B cell (primary cell): Measurements from ENCODE around the gene GRM8. TPM values are rescaled to one million over a fixed set of nuclear protein-coding genes. Genes with fewer than 3 reads are reported as not detected.

Source experiments
- ATAC-seq: fragments of 200-7000 bp; cut with Tn5 transposase; one replicate; pipeline ENCODE4 v1.10.0; 2021; ENCODE audit warnings: low read depth, mild to moderate bottlenecking, moderate number of reproducible peaks, moderate library complexity
- CTCF ChIA-PET: fragments of 350-600 bp; sonication (Branson Sonifier 250); formaldehyde crosslinking; loops from one replicate; lab custom pipeline; 2021; ENCODE audit warnings: antibody characterized with exemption, inconsistent platforms; lab: Charles Lee
- POLR2A ChIA-PET: fragments of 350-600 bp; sonication (Branson Sonifier 250); formaldehyde crosslinking; loops from one replicate; lab custom pipeline; 2021; ENCODE audit warnings: antibody characterized with exemption; lab: Charles Lee
- DNase-seq: peaks from one replicate; pipeline ENCODE4 v3.0.0; 2013
- H2AFZ ChIP-seq: 2 replicates; pipeline ENCODE4 v1.6.1; 2012; ENCODE audit warnings: mild to moderate bottlenecking, low read depth, low read length; ENCODE audit not compliant: insufficient read depth, poor library complexity, severe bottlenecking
- H3K27ac ChIP-seq, 2 donors: 1 replicate in 1 of 2; 2 replicates in 1 of 2; pipeline ENCODE4 v1.5.1; 2012 to 2013; ENCODE audit warnings: low read length in 2 of 2, mild to moderate bottlenecking in 2 of 2, moderate library complexity in 1 of 2
- H3K27me3 ChIP-seq, 4 experiments: fragments of 200-600 bp in 1 of 4; sonication (generic) in 1 of 4; replicated peaks in 1 of 4; 1 replicate in 2 of 4; 2 replicates in 2 of 4; pipeline versions ENCODE4 v1.6.1 to v1.7.0; 2013 to 2016; ENCODE audit warnings: low read length in 3 of 4, mild to moderate bottlenecking in 2 of 4, mixed read lengths in 1 of 4, moderate library complexity in 1 of 4; ENCODE audit not compliant: insufficient read depth in 4 of 4, control insufficient read depth in 3 of 4; ENCODE audit errors: control extremely low read depth in 1 of 4
- H3K36me3 ChIP-seq, 2 experiments: replicated peaks in 1 of 2; 1 replicate in 1 of 2; 2 replicates in 1 of 2; pipeline versions ENCODE4 v1.6.1 to v1.7.1; 2013; ENCODE audit warnings: low read length in 1 of 2; ENCODE audit not compliant: insufficient read depth in 2 of 2, control insufficient read depth in 1 of 2; ENCODE audit errors: control extremely low read depth in 1 of 2, extremely low read depth in 1 of 2
- H3K4me1 ChIP-seq, 2 donors: fragments of 200-600 bp in 1 of 2; sonication (generic) in 1 of 2; 1 replicate in 1 of 2; 2 replicates in 1 of 2; pipeline versions ENCODE4 v1.5.1 to v1.6.1; 2013 to 2017; ENCODE audit warnings: low read length in 2 of 2; ENCODE audit not compliant: control insufficient read depth in 2 of 2, insufficient read depth in 2 of 2
- H3K4me2 ChIP-seq: replicated peaks from 2 replicates; pipeline ENCODE3; 2012; ENCODE audit warnings: mild to moderate bottlenecking, low read depth, low read length; ENCODE audit not compliant: poor library complexity, severe bottlenecking
- H3K4me3 ChIP-seq, 5 experiments: fragments of 200-600 bp in 1 of 5; sonication (generic) in 1 of 5; 1 replicate in 3 of 5; 2 replicates in 2 of 5; pipeline versions ENCODE4 v1.5.1 to v1.7.0; 2011 to 2016; ENCODE audit warnings: low read length in 4 of 5, mild to moderate bottlenecking in 4 of 5, low read depth in 2 of 5, control low read depth in 1 of 5, moderate library complexity in 1 of 5; ENCODE audit not compliant: insufficient read depth in 1 of 5; ENCODE audit errors: control extremely low read depth in 1 of 5, extremely low read depth in 1 of 5
- H3K79me2 ChIP-seq: fragments of 200-600 bp; sonication (generic); one replicate; pipeline ENCODE4 v1.6.0; 2016; ENCODE audit warnings: low read length; ENCODE audit not compliant: control insufficient read depth, insufficient read depth
- H3K9ac ChIP-seq: fragments of 200-600 bp; sonication (generic); 2 replicates; pipeline ENCODE4 v1.6.1; 2017; ENCODE audit warnings: mild to moderate bottlenecking, low read length, moderate library complexity
- H3K9me3 ChIP-seq, 3 donors: one replicate each; pipeline versions ENCODE4 v1.6.1 to v1.7.1; 2013; ENCODE audit warnings: low read length in 2 of 3; ENCODE audit not compliant: control insufficient read depth in 2 of 3, insufficient read depth in 1 of 3; ENCODE audit errors: control extremely low read depth in 1 of 3
- H4K20me1 ChIP-seq: 2 replicates; pipeline ENCODE4 v1.6.0; 2012; ENCODE audit warnings: mild to moderate bottlenecking, low read length; ENCODE audit not compliant: insufficient read depth, control insufficient read depth, poor library complexity, severe bottlenecking
- H3K27ac Mint-ChIP-seq: one replicate; pipeline ENCODE4 v1.8.0; 2021; ENCODE audit warnings: mixed read lengths
- H3K27me3 Mint-ChIP-seq: one replicate; pipeline ENCODE4 v1.8.0; 2021; ENCODE audit warnings: mixed read lengths
- H3K4me1 Mint-ChIP-seq: one replicate; pipeline ENCODE4 v1.8.0; 2021; ENCODE audit warnings: mixed read lengths
- H3K4me3 Mint-ChIP-seq: one replicate; pipeline ENCODE4 v1.8.0; 2021; ENCODE audit warnings: mixed read lengths
- H3K9me3 Mint-ChIP-seq: one replicate; pipeline ENCODE4 v1.8.0; 2022; ENCODE audit warnings: mixed read lengths; ENCODE audit not compliant: insufficient read depth
- CTCF ChIP-seq: fragments of 200-600 bp; IDR thresholded peaks from one replicate; pipeline ENCODE4 v1.8.0; 2022; ENCODE audit warnings: antibody characterized with exemption, mild to moderate bottlenecking
- EZH2 ChIP-seq: IDR thresholded peaks from 2 replicates; pipeline ENCODE4 v1.6.1; 2012; ENCODE audit warnings: borderline replicate concordance, low read depth, mild to moderate bottlenecking, moderate library complexity, low read length; ENCODE audit not compliant: insufficient read depth, poor library complexity, severe bottlenecking
- WGBS: methylation state at CpG from one replicate; pipeline ENCODE4 v1.1.5; 2013; ENCODE audit warnings: missing lambda C conversion rate; ENCODE audit not compliant: insufficient coverage; 5-methylcytosine and 5-hydroxymethylcytosine counted together
- intact Hi-C: fragments of 100-400 bp; cut with micrococcal nuclease; formaldehyde crosslinking; loops from one replicate; pipeline ENCODE4 v1.10.0; 2022
- polyA plus RNA-seq: library from polyadenylated mRNA; depleted of rRNA; stranded (reverse); fragments of >200 nt; gene quantifications from 2 replicates; pipeline ENCODE4 v1.2.3, GENCODE V29; 2012
- total RNA-seq, 2 donors: library from RNA; stranded (reverse); fragments of 120-200 nt in 1 of 2; gene quantifications; 1 replicate in 1 of 2; 2 replicates in 1 of 2; pipeline versions ENCODE4 v1.2.3 to v1.2.4, GENCODE V29; 2013 to 2022

The GRM8 gene
- total and polyA plus RNA-seq, 2 donors (not counting 1 experiment from before 2014, with no cell fraction given): not detected

- ATAC-seq (no peak), DNase-seq (no peak)
- ChIA-PET CTCF (no interaction called here), POLR2A (no interaction called here)
- Histone ChIP-seq H3K4me3 (no peak overlapping the region), H3K4me1 (no peaks in the 10 kb centered on the region), H3K4me2 (no peak overlapping the region), H2AFZ (no peak overlapping the region), H4K20me1 (no peaks in the 10 kb centered on the region), H3K9ac (no peak overlapping the region), H3K79me2 (no peaks in the 10 kb centered on the region), H3K27ac (no peak overlapping the region), H3K9me3 (no peaks in the 10 kb centered on the region), H3K36me3 (no peaks in the 10 kb centered on the region), H3K27me3 (no peaks in the 10 kb centered on the region)
- H3K9me3 Mint-ChIP-seq: peaks cover 2% of the 10 kb centered on the region
- WGBS: no CpG with 5 or more reads among the region's 3 CpGs
- no peaks in the 10 kb centered on the region for H3K4me1 Mint-ChIP-seq
- no peak overlapping the region for H3K27ac Mint-ChIP-seq
- intact Hi-C loops: no loop called here
- TF ChIP-seq EZH2 (no peak), CTCF (no peak)
- no peak overlapping the region for H3K4me3 Mint-ChIP-seq
- H3K27me3 Mint-ChIP-seq: no peaks in the 10 kb centered on the region
Observed at GRCh38 chr7:126569402-126569801, 683.3 kb downstream of the GRM8 start.

DNA sequence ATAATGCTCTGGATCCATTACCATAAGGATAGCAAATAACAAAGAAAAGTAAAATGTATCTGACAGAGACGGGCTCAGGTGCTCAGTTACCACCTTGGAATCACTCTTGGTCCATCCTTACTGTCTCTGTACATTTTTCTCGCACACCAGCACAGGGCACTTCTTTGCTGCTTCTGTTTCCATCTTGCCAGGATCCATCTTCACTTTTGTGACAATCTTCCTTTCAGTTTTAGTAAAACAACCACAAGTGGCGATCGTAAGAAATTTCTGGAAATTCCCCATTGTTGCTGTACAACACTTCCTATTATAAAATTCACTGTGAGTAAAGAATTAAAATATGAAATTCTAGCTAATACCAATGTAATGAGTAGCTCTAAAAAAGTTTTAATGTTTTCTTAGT is 695.5 kb downstream of the GRM8 start:
- no peak overlapping the region for H3K4me3 Mint-ChIP-seq
- Histone ChIP-seq H3K9me3 (no peaks in the 10 kb centered on the region), H3K36me3 (no peaks in the 10 kb centered on the region), H3K4me1 (no peaks in the 10 kb centered on the region), H3K27me3 (no peaks in the 10 kb centered on the region), H3K4me2 (no peak overlapping the region), H3K4me3 (no peak overlapping the region), H4K20me1 (no peaks in the 10 kb centered on the region), H2AFZ (no peak overlapping the region), H3K27ac (no peak overlapping the region), H3K79me2 (no peaks in the 10 kb centered on the region), H3K9ac (no peak overlapping the region)
- no peak overlapping the region for H3K27ac Mint-ChIP-seq
- intact Hi-C loops: no loop called here
- ChIA-PET POLR2A (no interaction called here), CTCF (no interaction called here)
- TF ChIP-seq EZH2 (no peak), CTCF (no peak)
- no peaks in the 10 kb centered on the region for H3K9me3 Mint-ChIP-seq
- no peak for DNase-seq
- no peaks in the 10 kb centered on the region for H3K27me3 Mint-ChIP-seq
- no peaks in the 10 kb centered on the region for H3K4me1 Mint-ChIP-seq
- no peak for ATAC-seq
- 95% methylated on average over 2 of the region's 4 CpGs for WGBS
